ENCODE results near the gene CAPN14.

- TF ChIP-seq YY1 (IDR thresholded peaks at IDR 0.05; ENCODE audit: extremely low read depth, insufficient replicate concordance, low read depth, low read length), result no peak
- TF ChIP-seq CTCF (IDR thresholded peaks at IDR 0.05 in 2 of 3, conservative IDR thresholded peaks at IDR 0.05 in 1 of 3; ENCODE audit: borderline replicate concordance in 1 of 3, insufficient read depth in 1 of 3, low read depth in 2 of 3, low read length in 2 of 3), result no peak
- TF ChIP-seq MAX (IDR thresholded peaks at IDR 0.05), result no peak
- no peak for TF ChIP-seq CEBPB (IDR thresholded peaks at IDR 0.05; ENCODE audit: low read depth)
- TF ChIP-seq EZH2phosphoT487 (IDR thresholded peaks at IDR 0.05; ENCODE audit: borderline replicate concordance), result no peak
- TF ChIP-seq EZH2 (IDR thresholded peaks at IDR 0.05), result no peak
- no peak for TF ChIP-seq POLR2A (IDR thresholded peaks at IDR 0.05; ENCODE audit: borderline replicate concordance, extremely low read depth, insufficient read depth, insufficient read length)
- TF ChIP-seq TCF7L2 (IDR thresholded peaks at IDR 0.05; ENCODE audit: borderline replicate concordance, extremely low read depth, insufficient read depth, insufficient read length), result no peak
- no peak for TF ChIP-seq SIN3A (IDR thresholded peaks at IDR 0.05; ENCODE audit: low read depth)
- no peak for TF ChIP-seq FOSL1 (IDR thresholded peaks at IDR 0.05; ENCODE audit: low read depth)
Measured at GRCh38 chr2:31233231-31233630, 15.9 kb upstream of the CAPN14 start.
